Heart left ventricle (tissue), 16 donors: ENCODE measurements around the gene RPS6KA2. TPM values are rescaled to one million over a fixed set of nuclear protein-coding genes. Genes with fewer than 3 reads are reported as not detected.

Experiments
- ATAC-seq, 4 donors: fragments of 200-7000 bp; cut with Tn5 transposase; one replicate each; pipeline ENCODE4 v1.9.1; 2020 to 2022; ENCODE audit warnings: moderate library complexity in 4 of 4, mild to moderate bottlenecking in 3 of 4, moderate number of reproducible peaks in 1 of 4
- DNase-seq, 5 donors: peaks; one replicate each; pipeline ENCODE4 v3.0.0-alpha.2; 2020
- H3K27ac ChIP-seq, 12 donors: fragments of 200-600 bp; sonication (generic) in 4 of 12; one replicate each; pipeline versions ENCODE4 v1.5.0 to v1.8.0; 2016 to 2022; ENCODE audit warnings: mild to moderate bottlenecking in 2 of 12
- H3K27me3 ChIP-seq, 9 donors: fragments of 200-600 bp; sonication (generic) in 2 of 9; one replicate each; pipeline versions ENCODE4 v1.5.1 to v1.8.0; 2016 to 2022; ENCODE audit warnings: mild to moderate bottlenecking in 3 of 9
- H3K36me3 ChIP-seq, 9 donors: fragments of 200-600 bp; sonication (generic) in 2 of 9; one replicate each; pipeline versions ENCODE4 v1.5.0 to v1.8.0; 2018 to 2022; ENCODE audit warnings: mild to moderate bottlenecking in 2 of 9
- H3K4me1 ChIP-seq, 12 donors: fragments of 200-600 bp; sonication (generic) in 4 of 12; one replicate each; pipeline versions ENCODE4 v1.5.0 to v1.8.0; 2016 to 2022; ENCODE audit warnings: mild to moderate bottlenecking in 3 of 12
- H3K4me3 ChIP-seq, 12 donors: fragments of 200-600 bp; sonication (generic) in 4 of 12; one replicate each; pipeline versions ENCODE4 v1.5.0 to v1.8.0; 2017 to 2022; ENCODE audit warnings: mild to moderate bottlenecking in 9 of 12, moderate library complexity in 4 of 12
- H3K9me3 ChIP-seq, 12 donors: fragments of 200-600 bp; sonication (generic) in 4 of 12; one replicate each; pipeline versions ENCODE4 v1.5.0 to v1.8.0; 2016 to 2022; ENCODE audit warnings: mild to moderate bottlenecking in 1 of 12
- POLR2A ChIP-seq, 2 donors: fragments of 450-650 bp; IDR thresholded peaks; one replicate each; pipeline ENCODE4 v1.6.1; 2017; ENCODE audit warnings: antibody characterized with exemption in 2 of 2, mild to moderate bottlenecking in 2 of 2, moderate library complexity in 2 of 2
- WGBS, 4 donors: extraction: QIAGEN DNeasy Blood & Tissue Kit in 2 of 4; methylation state at CpG; one replicate each; pipeline versions ENCODE4 v1.1.5 to v1.1.7; 2013 to 2018; 5-methylcytosine and 5-hydroxymethylcytosine counted together
- intact Hi-C, 10 donors: fragments of 100-400 bp; cut with DNase I; formaldehyde crosslinking; loops; one replicate each; pipeline versions ENCODE4 v1.11.1 to v1.14.2; 2022
- polyA plus RNA-seq, 2 donors: library from polyadenylated mRNA; stranded (reverse); fragments of 200-250 nt; gene quantifications; one replicate each; pipeline ENCODE4 v1.2.3, GENCODE V29; 2013
- total RNA-seq, 9 donors: library from RNA; depleted of rRNA in 2 of 9; stranded (reverse); fragments of >200 nt in 2 of 9; fragmentation: NEBNext Ultra II Directional in 3 of 9; extraction: Animal tissue kit (Norgen Biotek cat#: 25700) in 3 of 9; gene quantifications; one replicate each; pipeline versions ENCODE4 v1.1.0 to v1.2.4, GENCODE V29; 2016 to 2023
- TF ChIP-seq, protein P1 (sequence below), 12 donors: fragments of 200-600 bp; sonication (generic) in 4 of 12; IDR thresholded peaks; one replicate each; pipeline versions ENCODE4 v1.5.0 to v1.8.0; 2018 to 2022; ENCODE audit warnings: antibody characterized with exemption in 12 of 12, mild to moderate bottlenecking in 5 of 12
- donor health status: ischemic (EF 13 %, LVEDD 7.1; RV severe dilation, severe dysfunction).
- donor health status: healthy with polysubstance abuse.
- donor health status: DM: no; HTN: yes; CAD: no.
- donor health status: DM: no; HTN: no; CAD: no.
- donor health status: ischemic (EF 25% LVEDD 6.9; RV normal size, moderate dysfunction).
- donor health status: ischemic (EF 25% LVEDD 5.7; RV mildly dilated, moderate dysfunction).
- donor health status: healthy.
- donor health status: DM: yes; HTN: yes; CAD: no.
- donor health status: ischemic (EF 35%, LVEDD 5.7; RV mildly dilated, moderate dysfunction).
- donor health status: nonischemic (EF 11% LVEDD 7.7; RV severe dilation, severe dysfunction).
- donor health status: DM: yes; HTN: yes; CAD: no.
- donor health status: PGD.
- donor health status: ischemic (EF 29% LVEDD 5.4; RV normal size, mild dysfunction).
- donor health status: nonischemic (EF 23%, LVEDD 6.1; RV moderate dilation, normal function).

RPS6KA2 gene
- total and polyA plus RNA-seq, 11 donors, result 23.0 to 171 (median 91.6) TPM

DNA sequence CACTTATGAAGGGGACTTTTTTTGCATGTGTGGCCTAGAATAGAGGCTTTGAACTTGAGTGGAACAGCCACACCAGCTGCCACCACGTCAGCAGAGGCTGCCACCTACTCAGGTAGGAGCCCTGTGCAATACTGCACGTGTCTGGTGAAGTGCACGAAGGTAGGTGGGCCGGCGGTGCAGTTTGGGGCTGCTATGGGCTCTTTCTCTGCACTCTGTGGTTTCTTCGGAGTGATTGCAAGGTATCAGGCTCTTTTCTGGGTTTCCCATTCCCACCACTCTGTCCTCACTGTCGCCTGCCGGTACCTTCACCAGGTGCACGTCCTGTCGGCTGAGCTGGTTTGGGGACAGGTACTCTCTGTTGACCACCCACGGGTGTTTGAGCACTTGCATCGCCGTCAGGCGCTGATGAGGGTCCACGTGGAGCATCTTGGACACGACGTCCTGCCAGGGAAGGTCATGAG lies 213.5 kb downstream of the RPS6KA2 start:
- Histone ChIP-seq H3K9me3 (no peaks in the 10 kb centered on the region), H3K27me3 (no peaks in the 10 kb centered on the region), H3K4me3 (no peak overlapping the region), H3K36me3 (peaks cover 0 to 66% (median 48%) of the 10 kb centered on the region in 9 donors), H3K4me1 (peaks cover 0 to 7% (median 0%) of the 10 kb centered on the region in 12 donors), H3K27ac (no peak overlapping the region)
- TF ChIP-seq, protein P1, sequence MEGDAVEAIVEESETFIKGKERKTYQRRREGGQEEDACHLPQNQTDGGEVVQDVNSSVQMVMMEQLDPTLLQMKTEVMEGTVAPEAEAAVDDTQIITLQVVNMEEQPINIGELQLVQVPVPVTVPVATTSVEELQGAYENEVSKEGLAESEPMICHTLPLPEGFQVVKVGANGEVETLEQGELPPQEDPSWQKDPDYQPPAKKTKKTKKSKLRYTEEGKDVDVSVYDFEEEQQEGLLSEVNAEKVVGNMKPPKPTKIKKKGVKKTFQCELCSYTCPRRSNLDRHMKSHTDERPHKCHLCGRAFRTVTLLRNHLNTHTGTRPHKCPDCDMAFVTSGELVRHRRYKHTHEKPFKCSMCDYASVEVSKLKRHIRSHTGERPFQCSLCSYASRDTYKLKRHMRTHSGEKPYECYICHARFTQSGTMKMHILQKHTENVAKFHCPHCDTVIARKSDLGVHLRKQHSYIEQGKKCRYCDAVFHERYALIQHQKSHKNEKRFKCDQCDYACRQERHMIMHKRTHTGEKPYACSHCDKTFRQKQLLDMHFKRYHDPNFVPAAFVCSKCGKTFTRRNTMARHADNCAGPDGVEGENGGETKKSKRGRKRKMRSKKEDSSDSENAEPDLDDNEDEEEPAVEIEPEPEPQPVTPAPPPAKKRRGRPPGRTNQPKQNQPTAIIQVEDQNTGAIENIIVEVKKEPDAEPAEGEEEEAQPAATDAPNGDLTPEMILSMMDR (IDR thresholded peaks at IDR 0.05), result no peak
- no peak for TF ChIP-seq POLR2A (IDR thresholded peaks at IDR 0.05)
- intact Hi-C loops, result no loop called here
- DNase-seq (no peak), ATAC-seq (no peak)
- 90 to 94% (median 92%) methylated on average over 17 of the region's 17 CpGs for WGBS, 4 donors

GRCh38 chr6:166412911-166413384 lies 214.1 kb downstream of the RPS6KA2 start:
- no peaks in the 10 kb centered on the region for H3K9me3 ChIP-seq
- H3K4me3 ChIP-seq, result no peak overlapping the region
- peaks cover 0 to under 1% (median 0%) of the 10 kb centered on the region in 12 donors for H3K4me1 ChIP-seq
- DNase-seq (no peak), ATAC-seq (no peak)
- intact Hi-C loops, result no loop called here
- H3K27ac ChIP-seq, result no peak overlapping the region
- 93 to 95% (median 94%) methylated on average over 7 to 13 of the region's 13 CpGs for WGBS, 4 donors
- no peak for TF ChIP-seq POLR2A (IDR thresholded peaks at IDR 0.05)
- TF ChIP-seq, protein P1 (IDR thresholded peaks at IDR 0.05), result no peak
- H3K27me3 ChIP-seq, result no peaks in the 10 kb centered on the region
- peaks cover 0 to 60% (median 42%) of the 10 kb centered on the region in 9 donors for H3K36me3 ChIP-seq

DNA sequence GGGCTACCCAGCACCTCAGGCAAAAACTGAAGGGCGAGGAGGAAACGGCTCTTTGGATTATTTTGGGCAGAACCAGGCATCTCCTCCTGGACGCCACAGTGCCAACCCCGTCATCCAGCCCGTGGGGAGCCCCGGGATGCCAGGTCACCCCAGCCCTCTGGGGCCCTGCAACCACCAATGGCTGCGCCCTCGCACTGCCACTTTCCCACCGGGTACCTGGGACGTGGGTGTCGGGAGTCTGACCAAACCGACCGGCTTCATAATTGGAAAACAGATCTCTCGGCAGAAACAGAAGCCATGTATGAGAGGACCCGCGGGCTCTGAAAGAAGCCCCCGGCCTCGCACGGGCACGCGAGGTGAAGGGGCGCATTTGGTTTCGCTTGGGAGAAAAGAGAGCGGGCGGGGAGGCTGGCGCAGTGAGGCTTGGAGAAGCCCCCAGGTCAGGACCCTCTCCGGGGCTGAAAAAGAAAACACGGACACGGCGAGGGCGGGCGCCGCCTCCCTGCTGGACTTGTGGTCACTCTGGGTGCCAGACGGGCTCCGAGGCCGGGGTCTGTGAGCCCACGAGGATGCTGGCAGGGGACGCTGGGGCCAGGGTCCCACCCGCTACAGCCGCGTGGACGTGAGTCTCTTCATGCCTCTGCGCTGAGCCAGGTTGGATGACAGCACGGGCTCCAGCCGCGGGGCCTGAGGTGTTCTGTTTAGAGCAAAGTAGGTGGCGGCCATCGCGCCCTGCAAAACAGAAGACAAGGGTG lies 214.7 kb downstream of the RPS6KA2 start:
- no peak overlapping the region for H3K4me3 ChIP-seq
- intact Hi-C loops, result no loop called here
- TF ChIP-seq, protein P1 (IDR thresholded peaks at IDR 0.05), result no peak
- no peak for TF ChIP-seq POLR2A (IDR thresholded peaks at IDR 0.05)
- WGBS, 4 donors, result 94 to 95% (median 95%) methylated on average over 43 to 49 of the region's 49 CpGs
- H3K27me3 ChIP-seq, result no peaks in the 10 kb centered on the region
- DNase-seq (no peak), ATAC-seq (no peak)
- H3K4me1 ChIP-seq, result no peaks in the 10 kb centered on the region
- peaks cover 0 to 55% (median 39%) of the 10 kb centered on the region in 9 donors for H3K36me3 ChIP-seq
- H3K27ac ChIP-seq, result no peak overlapping the region
- H3K9me3 ChIP-seq, result no peaks in the 10 kb centered on the region

DNA sequence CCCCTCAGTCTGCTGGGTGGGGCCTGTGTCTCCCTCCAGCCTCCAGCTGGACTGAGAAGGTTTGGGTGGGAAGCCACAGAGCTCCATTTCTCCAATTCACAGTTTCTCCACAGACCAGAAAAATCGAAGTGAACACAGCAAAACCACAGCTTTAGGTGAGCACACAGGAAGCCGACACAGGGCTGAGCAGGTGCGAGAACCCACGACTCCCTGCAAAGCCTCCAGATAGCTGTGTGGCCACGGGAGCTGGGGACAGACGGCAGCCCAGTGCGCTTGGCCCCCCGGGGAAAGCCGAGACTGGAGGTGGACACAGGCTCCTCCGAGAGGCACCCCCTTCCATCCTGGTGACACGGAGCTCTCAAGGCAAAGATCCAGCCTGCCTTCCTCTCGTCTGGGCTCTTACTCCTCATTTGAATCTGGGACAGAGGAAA lies 215.3 kb downstream of the RPS6KA2 start:
- TF ChIP-seq, protein P1 (IDR thresholded peaks at IDR 0.05), result no peak
- no peak for TF ChIP-seq POLR2A (IDR thresholded peaks at IDR 0.05)
- WGBS, 4 donors, result 80 to 88% (median 88%) methylated on average over 10 to 12 of the region's 12 CpGs
- H3K36me3 ChIP-seq, result peaks cover 0 to 49% (median 38%) of the 10 kb centered on the region in 9 donors
- DNase-seq, result no peak
- no peak overlapping the region for H3K4me3 ChIP-seq
- no peak for ATAC-seq
- H3K4me1 ChIP-seq, result no peaks in the 10 kb centered on the region
- H3K9me3 ChIP-seq, result no peaks in the 10 kb centered on the region
- intact Hi-C loops, result no loop called here
- H3K27me3 ChIP-seq, result no peaks in the 10 kb centered on the region
- peak overlapping the region in 1 of 12 donors; percentile 62 for H3K27ac ChIP-seq
